ENCODE data around the gene COL1A1.

COL1A1 gene

GRCh38 chr17:50139950-50140885 lies 61.2 kb downstream of the COL1A1 start:
- DNase-seq (ENCODE audit: extremely low read depth, low read depth), result no peak
- H3K4me3 ChIP-seq (replicated peaks; ENCODE audit: low read depth, low read length), result no peak overlapping the region
- TF ChIP-seq, protein P1, sequence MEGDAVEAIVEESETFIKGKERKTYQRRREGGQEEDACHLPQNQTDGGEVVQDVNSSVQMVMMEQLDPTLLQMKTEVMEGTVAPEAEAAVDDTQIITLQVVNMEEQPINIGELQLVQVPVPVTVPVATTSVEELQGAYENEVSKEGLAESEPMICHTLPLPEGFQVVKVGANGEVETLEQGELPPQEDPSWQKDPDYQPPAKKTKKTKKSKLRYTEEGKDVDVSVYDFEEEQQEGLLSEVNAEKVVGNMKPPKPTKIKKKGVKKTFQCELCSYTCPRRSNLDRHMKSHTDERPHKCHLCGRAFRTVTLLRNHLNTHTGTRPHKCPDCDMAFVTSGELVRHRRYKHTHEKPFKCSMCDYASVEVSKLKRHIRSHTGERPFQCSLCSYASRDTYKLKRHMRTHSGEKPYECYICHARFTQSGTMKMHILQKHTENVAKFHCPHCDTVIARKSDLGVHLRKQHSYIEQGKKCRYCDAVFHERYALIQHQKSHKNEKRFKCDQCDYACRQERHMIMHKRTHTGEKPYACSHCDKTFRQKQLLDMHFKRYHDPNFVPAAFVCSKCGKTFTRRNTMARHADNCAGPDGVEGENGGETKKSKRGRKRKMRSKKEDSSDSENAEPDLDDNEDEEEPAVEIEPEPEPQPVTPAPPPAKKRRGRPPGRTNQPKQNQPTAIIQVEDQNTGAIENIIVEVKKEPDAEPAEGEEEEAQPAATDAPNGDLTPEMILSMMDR (IDR thresholded peaks at IDR 0.05; ENCODE audit: low read depth, low read length, missing control alignments), result peak; percentile 64

DNA sequence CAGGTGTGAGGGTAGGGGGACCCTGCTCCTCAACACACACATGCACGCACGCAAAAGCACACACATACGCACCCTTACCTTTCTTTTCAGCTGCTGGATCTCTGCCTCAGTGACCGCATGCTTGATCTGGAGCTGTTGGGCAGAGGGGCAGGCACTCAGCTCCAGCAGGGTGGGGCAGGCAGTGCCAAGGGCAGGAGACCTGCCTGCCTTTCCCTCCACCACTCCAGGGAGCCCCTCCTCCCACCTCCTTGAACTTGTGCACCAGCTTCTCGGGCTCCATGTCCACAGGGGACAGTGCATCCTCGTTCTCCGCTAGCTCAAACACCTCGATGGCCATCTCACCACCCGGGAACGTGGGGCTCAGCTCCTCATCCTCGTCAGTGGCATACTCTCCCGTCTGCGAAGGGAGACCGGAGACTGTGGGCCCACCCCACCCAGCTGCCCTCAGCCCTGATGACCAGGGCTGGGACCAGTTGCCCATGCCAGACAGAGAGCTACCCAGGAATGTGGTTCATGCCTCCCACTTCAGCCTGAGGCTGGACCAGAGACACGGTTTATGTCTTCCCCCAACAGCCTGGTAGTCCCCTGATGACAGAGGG lies 62.1 kb downstream of the COL1A1 start:
- DNase-seq (ENCODE audit: extremely low read depth, low read depth), result no peak
- no peak overlapping the region for H3K4me3 ChIP-seq (replicated peaks; ENCODE audit: low read depth, low read length)
- TF ChIP-seq, protein P1 (IDR thresholded peaks at IDR 0.05; ENCODE audit: low read depth, low read length, missing control alignments), result no peak

GRCh38 chr17:50137042-50137441 lies 64.4 kb downstream of the COL1A1 start:
- TF ChIP-seq, protein P1 (IDR thresholded peaks at IDR 0.05; ENCODE audit: low read depth, low read length, missing control alignments), result no peak
- H3K4me3 ChIP-seq (replicated peaks; ENCODE audit: low read depth, low read length), result no peak overlapping the region
- no peak for DNase-seq (ENCODE audit: extremely low read depth, low read depth)

- TF ChIP-seq, protein P1 (IDR thresholded peaks at IDR 0.05; ENCODE audit: low read depth, low read length, missing control alignments), result no peak
- no peak for DNase-seq (ENCODE audit: extremely low read depth, low read depth)
- no peak overlapping the region for H3K4me3 ChIP-seq (replicated peaks; ENCODE audit: low read depth, low read length)
Measured at GRCh38 chr17:50136096-50136687, 65.2 kb downstream of the COL1A1 start.

DNA sequence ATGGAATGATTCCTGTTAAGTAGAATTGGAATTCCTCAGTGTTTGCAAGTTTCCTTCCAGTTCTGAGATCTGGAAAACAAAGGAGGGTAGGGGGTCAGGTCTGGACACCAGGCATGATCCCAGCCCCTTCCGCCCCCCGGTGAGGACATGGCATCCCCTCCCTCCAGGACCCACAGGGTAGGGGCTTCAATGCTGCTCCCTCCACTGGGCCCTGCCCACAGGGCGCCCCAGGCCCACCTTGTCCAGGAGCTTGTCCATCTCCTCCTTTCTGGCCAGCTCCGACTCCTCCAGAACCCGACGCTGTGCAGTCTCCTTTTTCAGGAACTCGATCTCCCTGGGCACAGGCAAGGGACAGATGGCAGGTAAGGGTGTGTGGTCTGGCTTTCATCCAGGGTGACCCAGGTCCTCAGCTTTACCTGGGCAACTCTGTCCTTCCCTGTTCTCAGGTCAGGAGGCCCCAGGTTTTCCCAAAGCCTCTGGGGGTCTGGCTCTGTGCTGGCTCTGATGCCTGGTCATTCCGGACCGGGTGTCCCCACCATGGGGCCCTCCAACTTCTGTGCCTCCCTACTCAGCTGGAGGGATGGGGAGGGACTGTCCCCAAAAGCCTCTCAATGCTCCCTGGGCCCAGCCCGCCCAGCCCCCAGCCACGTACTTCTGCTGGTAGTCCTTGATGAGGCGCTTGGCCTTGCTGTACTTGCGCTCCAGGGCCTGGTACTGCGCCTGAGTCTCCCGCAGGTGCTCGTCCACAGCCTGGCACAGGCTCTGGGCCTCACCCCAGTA lies 65.9 kb downstream of the COL1A1 start:
- no peak for DNase-seq (ENCODE audit: extremely low read depth, low read depth)
- H3K4me3 ChIP-seq (replicated peaks; ENCODE audit: low read depth, low read length), result no peak overlapping the region
- TF ChIP-seq, protein P1 (IDR thresholded peaks at IDR 0.05; ENCODE audit: low read depth, low read length, missing control alignments), result no peak
